ENCODE measurements around the gene RIMBP2. TPM values are rescaled to one million over a fixed set of nuclear protein-coding genes. Genes with fewer than 3 reads are reported as not detected.

RIMBP2 gene
- total RNA-seq, 2 experiments from 2014 or later = not detected

GRCh38 chr12:130559806-130560205 lies 156.3 kb downstream of the RIMBP2 start:
- no peaks in the 10 kb centered on the region for H3K36me3 Mint-ChIP-seq (ENCODE audit: low read depth)
- ChIA-PET CTCF (no interaction called here), POLR2A (no interaction called here)
- Histone ChIP-seq H3K9me3 (ENCODE audit: control insufficient read depth in 1 of 2, insufficient read depth in 1 of 2, low read length in 2 of 2) (peaks cover 0 to 18% of the 10 kb centered on the region in 2 experiments), H3K27me3 (ENCODE audit: control insufficient read depth in 1 of 2, insufficient read depth in 2 of 2, low read length in 2 of 2) (peaks cover 0 to 3% of the 10 kb centered on the region in 2 experiments), H3K4me3 (ENCODE audit: low read length) (no peak overlapping the region), H3K4me1 (ENCODE audit: insufficient read depth, low read length) (no peaks in the 10 kb centered on the region), H3K27ac (ENCODE audit: low read depth in 1 of 2, low read length in 2 of 2) (no peak overlapping the region), H3K36me3 (ENCODE audit: insufficient read depth, low read length) (no peaks in the 10 kb centered on the region)
- peaks cover 5% of the 10 kb centered on the region for H3K27me3 Mint-ChIP-seq
- no peak for TF ChIP-seq CTCF (IDR thresholded peaks at IDR 0.05)
- H3K9me3 Mint-ChIP-seq = no peaks in the 10 kb centered on the region
- no peak overlapping the region for H3K4me3 Mint-ChIP-seq
- no peak for DNase-seq
- H3K27ac Mint-ChIP-seq = no peak overlapping the region
- H3K4me1 Mint-ChIP-seq (ENCODE audit: low read depth) = no peaks in the 10 kb centered on the region
- ATAC-seq (ENCODE audit: poor library complexity) = no peak
- intact Hi-C loops (cut with DNase I, micrococcal nuclease) = no loop called here

DNA sequence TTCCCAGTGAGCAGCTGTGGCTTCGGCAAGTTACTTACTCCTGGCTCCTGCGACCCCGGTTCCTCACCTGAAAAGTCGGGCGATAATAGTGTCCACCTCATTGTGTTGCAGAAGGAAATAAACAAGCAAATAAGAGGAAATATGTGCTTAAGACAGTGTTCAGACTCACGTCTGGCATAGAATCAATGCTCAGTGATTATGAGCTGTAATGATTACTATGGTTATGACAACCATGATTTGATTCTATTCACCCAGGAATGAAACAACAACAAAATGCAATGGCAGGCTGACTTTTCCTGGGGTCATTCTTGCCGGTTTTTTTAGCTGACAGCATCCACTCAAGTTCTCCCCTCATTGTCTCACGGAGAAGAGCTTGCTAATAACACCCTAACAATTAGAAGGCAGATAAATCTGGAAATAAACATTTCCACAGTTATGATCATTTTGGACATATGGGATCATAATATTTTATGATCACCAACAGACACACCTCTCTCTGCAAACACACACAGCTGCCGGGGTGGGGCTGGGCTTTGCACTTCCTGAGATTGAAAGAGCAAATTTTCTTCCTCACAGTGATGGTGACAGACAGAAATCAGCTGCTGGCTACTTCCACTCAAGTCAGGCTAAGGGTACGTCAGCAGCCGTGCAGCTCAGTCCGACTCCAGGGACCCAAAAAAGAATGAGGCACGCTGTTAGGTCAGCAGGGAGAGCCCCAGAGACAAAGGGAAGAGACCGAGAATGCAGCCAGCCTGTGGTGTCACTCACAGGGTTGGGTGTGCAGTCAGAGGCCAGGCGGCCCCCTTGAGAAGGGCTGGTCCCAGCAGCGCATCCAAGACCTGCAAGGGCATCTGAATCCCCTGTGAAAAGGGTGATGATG lies 158.0 kb downstream of the RIMBP2 start:
- intact Hi-C loops (cut with DNase I, micrococcal nuclease) = no loop called here
- Mint-ChIP-seq H3K4me3 (no peak overlapping the region), H3K9me3 (no peaks in the 10 kb centered on the region), H3K27ac (no peak overlapping the region), H3K4me1 (ENCODE audit: low read depth) (no peaks in the 10 kb centered on the region), H3K36me3 (ENCODE audit: low read depth) (no peaks in the 10 kb centered on the region), H3K27me3 (peaks cover 5% of the 10 kb centered on the region)
- H3K27me3 ChIP-seq (ENCODE audit: control insufficient read depth in 1 of 2, insufficient read depth in 2 of 2, low read length in 2 of 2) = peaks cover 0 to 3% of the 10 kb centered on the region in 2 experiments
- ATAC-seq (ENCODE audit: poor library complexity) (no peak), DNase-seq (no peak)
- no peak for TF ChIP-seq CTCF (IDR thresholded peaks at IDR 0.05)
- no peak overlapping the region for H3K27ac ChIP-seq (ENCODE audit: low read depth in 1 of 2, low read length in 2 of 2)
- H3K4me3 ChIP-seq (ENCODE audit: low read length) = no peak overlapping the region
- ChIA-PET POLR2A (no interaction called here), CTCF (no interaction called here)
- no peaks in the 10 kb centered on the region for H3K4me1 ChIP-seq (ENCODE audit: insufficient read depth, low read length)
- H3K36me3 ChIP-seq (ENCODE audit: insufficient read depth, low read length) = no peaks in the 10 kb centered on the region
- H3K9me3 ChIP-seq (ENCODE audit: control insufficient read depth in 1 of 2, insufficient read depth in 1 of 2, low read length in 2 of 2) = peaks cover 0 to 18% of the 10 kb centered on the region in 2 experiments

DNA sequence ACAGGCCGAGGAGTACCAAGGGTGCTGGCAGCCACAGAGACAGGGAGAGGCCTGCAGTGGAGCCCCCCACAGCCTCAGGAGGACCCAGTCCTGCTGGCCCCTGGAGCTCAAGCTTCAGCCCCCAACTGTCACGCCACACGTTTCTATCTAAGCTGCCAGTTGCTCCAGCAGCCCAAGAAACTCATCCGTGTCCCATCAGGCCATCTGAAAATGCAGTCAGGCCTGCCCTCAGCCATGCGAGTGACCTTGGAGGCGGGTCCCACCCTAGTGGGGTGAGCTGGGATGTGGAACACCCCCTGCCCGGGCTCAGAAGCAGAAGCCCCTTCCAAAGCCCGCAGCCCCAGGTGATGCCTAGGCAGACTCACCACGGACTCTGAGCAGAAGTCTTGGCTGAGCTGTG lies 158.9 kb downstream of the RIMBP2 start:
- intact Hi-C loops (cut with DNase I, micrococcal nuclease) = no loop called here
- Mint-ChIP-seq H3K27ac (no peak overlapping the region), H3K36me3 (ENCODE audit: low read depth) (no peaks in the 10 kb centered on the region), H3K4me1 (ENCODE audit: low read depth) (no peaks in the 10 kb centered on the region), H3K4me3 (no peak overlapping the region), H3K27me3 (peaks cover 10% of the 10 kb centered on the region), H3K9me3 (no peaks in the 10 kb centered on the region)
- Histone ChIP-seq H3K4me1 (ENCODE audit: insufficient read depth, low read length) (no peaks in the 10 kb centered on the region), H3K9me3 (ENCODE audit: control insufficient read depth in 1 of 2, insufficient read depth in 1 of 2, low read length in 2 of 2) (peaks cover 0 to 18% of the 10 kb centered on the region in 2 experiments), H3K27ac (ENCODE audit: low read depth in 1 of 2, low read length in 2 of 2) (no peak overlapping the region), H3K27me3 (ENCODE audit: control insufficient read depth in 1 of 2, insufficient read depth in 2 of 2, low read length in 2 of 2) (peaks cover 0 to 3% of the 10 kb centered on the region in 2 experiments), H3K4me3 (ENCODE audit: low read length) (no peak overlapping the region), H3K36me3 (ENCODE audit: insufficient read depth, low read length) (no peaks in the 10 kb centered on the region)
- DNase-seq = no peak
- ATAC-seq (ENCODE audit: poor library complexity) = no peak
- TF ChIP-seq CTCF (IDR thresholded peaks at IDR 0.05) = no peak
- CTCF ChIA-PET = no interaction called here
- POLR2A ChIA-PET = no interaction called here
